Activated CD4-positive, alpha-beta memory T cell treated with anti-CD3 and anti-CD28 coated beads, Interleukin-2, amount 10 ng/mL, durations not matched to agents 7 days and 5 days (primary cell): ENCODE measurements around the gene TSPAN5. TPM values are rescaled to one million over a fixed set of nuclear protein-coding genes. Genes with fewer than 3 reads are reported as not detected.

Experiments
- CTCF ChIA-PET: fragments of 350-600 bp; sonication (Branson Sonifier 250); formaldehyde crosslinking; loops from one replicate; lab custom pipeline; 2021; ENCODE audit warnings: antibody characterized with exemption, inconsistent platforms; lab: Charles Lee
- POLR2A ChIA-PET: fragments of 350-600 bp; sonication (Branson Sonifier 250); formaldehyde crosslinking; loops from one replicate; lab custom pipeline; 2021; ENCODE audit warnings: antibody characterized with exemption; lab: Charles Lee
- DNase-seq: peaks from one replicate; pipeline ENCODE4 v3.0.0-alpha.2; 2020
- H3K27ac Mint-ChIP-seq: one replicate; pipeline ENCODE4 v1.8.0; 2021; ENCODE audit warnings: mild to moderate bottlenecking, mixed read lengths
- H3K27me3 Mint-ChIP-seq: one replicate; pipeline ENCODE4 v1.8.0; 2021; ENCODE audit warnings: mixed read lengths
- H3K36me3 Mint-ChIP-seq: one replicate; pipeline ENCODE4 v1.8.0; 2021; ENCODE audit warnings: low read depth, mixed read lengths
- H3K4me1 Mint-ChIP-seq: one replicate; pipeline ENCODE4 v1.8.0; 2021; ENCODE audit warnings: mixed read lengths
- H3K4me3 Mint-ChIP-seq: one replicate; pipeline ENCODE4 v1.8.0; 2021; ENCODE audit warnings: mild to moderate bottlenecking, mixed read lengths
- H3K9me3 Mint-ChIP-seq: one replicate; pipeline ENCODE4 v1.8.0; 2021; ENCODE audit warnings: mixed read lengths
- total RNA-seq, 2 experiments: library from RNA; stranded (reverse); gene quantifications; one replicate each; pipeline ENCODE4 v1.2.3, GENCODE V29; 2021

The TSPAN5 gene
- total RNA-seq, 2 experiments from 2014 or later: 21.8 to 22.6 TPM

DNA sequence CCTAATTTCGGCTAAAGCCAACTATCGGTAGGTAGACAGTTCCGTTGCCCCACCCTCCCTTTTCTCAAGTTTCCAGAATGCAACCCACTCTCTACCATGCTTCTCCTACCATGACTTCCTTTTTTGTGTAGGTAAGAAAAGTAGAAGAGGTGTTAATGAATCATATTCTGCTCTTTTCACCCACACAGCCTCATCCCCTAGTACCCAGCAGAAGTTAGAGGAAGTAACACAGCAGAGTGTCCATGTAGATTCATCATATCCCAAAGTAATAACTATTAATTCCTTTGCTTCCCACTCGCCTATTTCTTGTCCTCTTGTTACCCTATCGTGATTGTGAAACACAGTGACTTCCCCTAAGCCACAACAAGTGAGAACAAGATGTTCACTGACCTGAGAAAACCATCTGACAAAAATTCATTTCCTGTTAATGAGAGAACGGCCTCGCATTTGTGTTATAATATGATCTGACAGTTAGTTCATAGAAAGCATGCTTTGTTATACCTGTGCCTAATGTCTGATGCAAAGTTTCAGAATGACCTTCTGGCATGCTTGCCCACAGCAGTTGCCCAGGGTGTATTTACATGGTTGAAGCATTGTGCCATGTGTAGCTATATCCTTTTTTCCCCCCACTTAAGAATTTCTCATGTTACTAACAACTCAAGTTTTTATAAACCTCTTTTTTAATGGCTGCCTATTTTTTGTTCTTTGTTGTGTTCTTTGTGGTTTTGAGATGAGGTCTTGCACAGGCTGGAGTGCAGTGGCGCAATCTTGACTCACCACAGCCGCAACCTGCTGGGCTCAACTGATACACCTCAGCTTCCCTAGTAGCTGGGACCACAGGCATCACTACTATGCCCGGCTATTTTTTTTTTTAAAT lies 211.7 kb downstream of the TSPAN5 start:
- peak; percentile 79 for DNase-seq
- Mint-ChIP-seq H3K27ac (peak overlapping the region; percentile 91), H3K9me3 (no peaks in the 10 kb centered on the region), H3K4me1 (peaks cover 43% of the 10 kb centered on the region), H3K4me3 (peak overlapping the region; percentile 40), H3K36me3 (peaks cover 26% of the 10 kb centered on the region), H3K27me3 (no peaks in the 10 kb centered on the region)
- CTCF ChIA-PET: interaction anchor here (0.6 to 2.7 kb wide), 4 partner anchors 11 to 96 kb away, joined by 3 to 11 read pairs (median 3); no protein-coding TSS in a partner anchor
- POLR2A ChIA-PET: interaction anchor here (0.7 to 3.8 kb wide), 5 partner anchors 157 to 548 kb away, joined by 3 to 19 read pairs (median 4); partner anchors contain the start of genes EIF4E, METAP1 and RAP1GDS1

DNA sequence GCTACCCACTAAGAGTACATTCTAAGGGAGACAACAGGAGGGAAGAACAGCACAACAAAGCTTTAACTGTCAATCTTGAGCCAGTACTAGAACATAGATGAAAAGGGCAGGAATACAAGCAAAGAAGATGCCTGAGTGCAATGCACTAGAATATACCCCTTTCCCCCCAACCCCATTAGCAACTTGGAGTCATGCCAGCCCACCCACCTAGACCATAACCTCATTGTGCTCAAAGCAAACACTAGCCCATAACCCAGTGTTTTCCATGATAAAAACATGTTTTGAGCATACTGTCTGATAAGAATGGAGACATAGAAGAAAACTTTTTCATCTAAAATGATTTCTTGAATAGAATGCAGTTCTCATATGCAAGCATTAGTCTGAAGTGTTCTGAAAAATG lies 214.0 kb downstream of the TSPAN5 start:
- Mint-ChIP-seq H3K36me3 (peaks cover 35% of the 10 kb centered on the region), H3K9me3 (no peaks in the 10 kb centered on the region), H3K27me3 (no peaks in the 10 kb centered on the region), H3K27ac (no peak overlapping the region), H3K4me1 (peaks cover 38% of the 10 kb centered on the region), H3K4me3 (no peak overlapping the region)
- ChIA-PET POLR2A (interaction anchor here (0.6 to 3.8 kb wide), 2 partner anchors 46 to 183 kb away, joined by 3 to 19 read pairs; partner anchors contain the start of gene RAP1GDS1), CTCF (no interaction called here)
- DNase-seq: no peak

DNA sequence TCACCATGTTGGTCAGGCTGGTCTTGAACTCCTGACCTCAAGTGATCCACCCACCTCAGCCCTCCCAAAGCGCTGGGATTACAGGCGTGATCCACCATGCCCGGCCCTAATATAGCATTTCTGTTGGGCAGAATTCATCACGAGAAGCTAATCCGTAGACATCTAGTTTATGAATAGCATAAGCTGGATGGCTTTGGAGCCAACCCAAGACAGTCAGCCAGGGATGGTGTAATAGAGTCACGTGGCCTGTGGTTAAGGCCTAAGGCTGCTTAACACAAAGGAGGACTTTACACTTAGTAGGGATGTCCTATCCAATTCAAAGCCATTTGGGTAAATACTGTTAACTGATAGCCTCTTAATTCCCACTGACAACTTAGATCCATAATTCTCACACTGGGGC lies 223.6 kb downstream of the TSPAN5 start:
- Mint-ChIP-seq H3K27ac (no peak overlapping the region), H3K27me3 (no peaks in the 10 kb centered on the region), H3K9me3 (no peaks in the 10 kb centered on the region), H3K4me3 (no peak overlapping the region), H3K36me3 (peaks cover 37% of the 10 kb centered on the region), H3K4me1 (peaks cover 3% of the 10 kb centered on the region)
- ChIA-PET POLR2A (no interaction called here), CTCF (interaction anchor here (0.6 kb wide), 1 partner anchor 205 kb away, joined by 3 read pairs; no protein-coding TSS in a partner anchor)
- DNase-seq: no peak

DNA sequence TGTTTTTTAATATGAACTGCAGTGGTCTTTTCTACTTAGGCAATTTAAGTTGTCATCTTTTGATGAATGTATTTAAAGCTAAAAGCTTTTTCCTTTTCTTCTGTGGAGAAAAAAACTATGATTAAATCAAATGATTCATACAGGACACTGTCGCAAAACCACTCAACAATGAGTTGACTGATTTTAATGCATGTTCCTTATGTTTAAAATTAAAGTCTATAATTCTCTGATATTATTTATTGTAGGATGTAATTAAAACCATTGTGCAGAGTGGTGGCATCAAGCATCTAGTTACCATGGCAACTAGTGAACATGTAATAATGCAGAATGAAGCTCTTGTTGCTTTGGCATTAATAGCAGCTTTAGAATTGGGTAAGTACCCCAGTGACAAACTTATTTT lies 224.7 kb downstream of the TSPAN5 start:
- Mint-ChIP-seq H3K27me3 (no peaks in the 10 kb centered on the region), H3K4me3 (no peak overlapping the region), H3K27ac (no peak overlapping the region), H3K9me3 (no peaks in the 10 kb centered on the region), H3K36me3 (peaks cover 30% of the 10 kb centered on the region), H3K4me1 (no peaks in the 10 kb centered on the region)
- ChIA-PET POLR2A (interaction anchor here (1.0 kb wide), 1 partner anchor 10 kb away, joined by 3 read pairs; no protein-coding TSS in a partner anchor), CTCF (interaction anchor here (0.6 kb wide), 1 partner anchor 33 kb away, joined by 4 read pairs; no protein-coding TSS in a partner anchor)
- DNase-seq: no peak

DNA sequence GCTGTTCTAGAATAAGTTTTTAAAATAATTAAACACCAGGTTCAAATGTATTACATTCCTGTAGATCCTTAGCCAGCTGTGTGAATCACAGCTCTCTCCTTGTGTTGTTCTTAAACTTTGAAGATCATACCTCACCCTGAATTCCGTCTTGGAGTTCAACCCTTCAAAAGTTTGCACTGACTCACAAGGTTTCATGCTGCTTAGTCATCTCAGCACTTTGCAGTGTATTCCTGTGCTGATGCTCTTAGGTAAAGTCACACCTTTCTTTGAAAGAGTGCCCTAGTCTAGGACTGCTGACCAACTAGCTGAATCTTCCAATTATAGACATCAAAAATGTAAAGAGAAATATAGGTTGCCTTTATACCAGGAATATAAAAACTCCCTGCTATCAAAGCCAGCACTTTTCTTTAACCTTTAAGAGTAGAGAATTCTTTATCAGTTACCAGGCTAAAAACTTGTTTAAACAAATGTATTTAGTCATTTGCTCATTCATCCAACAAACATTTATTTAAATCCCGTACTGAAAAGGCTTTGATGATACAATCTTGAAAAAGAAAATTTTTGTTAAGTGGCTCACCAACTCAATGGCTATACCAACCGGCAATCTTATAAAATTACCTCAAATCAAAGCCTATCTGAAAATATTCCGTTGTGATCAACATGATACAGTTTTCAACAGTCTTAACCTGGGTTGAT lies 227.6 kb downstream of the TSPAN5 start:
- CTCF ChIA-PET: interaction anchor here (1.6 kb wide), 1 partner anchor 37 kb away, joined by 3 read pairs; no protein-coding TSS in a partner anchor
- Mint-ChIP-seq H3K27me3 (no peaks in the 10 kb centered on the region), H3K27ac (no peak overlapping the region), H3K9me3 (peaks cover 9% of the 10 kb centered on the region), H3K4me3 (no peak overlapping the region), H3K4me1 (peaks cover 6% of the 10 kb centered on the region), H3K36me3 (peaks cover 28% of the 10 kb centered on the region)
- DNase-seq: no peak
- POLR2A ChIA-PET: no interaction called here

DNA sequence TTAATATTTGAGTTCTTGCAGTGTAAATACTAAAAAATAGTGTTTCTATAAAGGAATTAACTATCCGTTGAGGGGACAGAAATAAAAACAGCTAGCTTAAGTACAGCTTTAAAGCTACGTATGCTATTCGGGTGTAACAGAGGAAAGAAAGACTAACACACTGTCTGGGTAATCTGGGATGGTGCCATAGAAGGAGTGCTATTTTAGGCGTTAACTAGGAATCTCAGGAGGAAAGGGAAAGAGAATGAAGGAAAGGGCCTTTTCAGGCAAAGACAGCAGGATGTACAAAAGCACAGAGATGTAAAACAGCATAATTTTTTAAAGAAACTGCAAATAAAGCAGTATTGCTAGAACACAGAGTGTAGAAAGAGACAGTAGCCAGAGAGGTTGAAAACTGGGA lies 235.4 kb downstream of the TSPAN5 start:
- no peak overlapping the region for H3K27ac Mint-ChIP-seq
- ChIA-PET CTCF (no interaction called here), POLR2A (no interaction called here)
- H3K4me3 Mint-ChIP-seq: no peak overlapping the region
- peaks cover 16% of the 10 kb centered on the region for H3K9me3 Mint-ChIP-seq
- DNase-seq: no peak
- H3K36me3 Mint-ChIP-seq: peaks cover 65% of the 10 kb centered on the region
- no peaks in the 10 kb centered on the region for H3K27me3 Mint-ChIP-seq
- H3K4me1 Mint-ChIP-seq: peaks cover 11% of the 10 kb centered on the region

DNA sequence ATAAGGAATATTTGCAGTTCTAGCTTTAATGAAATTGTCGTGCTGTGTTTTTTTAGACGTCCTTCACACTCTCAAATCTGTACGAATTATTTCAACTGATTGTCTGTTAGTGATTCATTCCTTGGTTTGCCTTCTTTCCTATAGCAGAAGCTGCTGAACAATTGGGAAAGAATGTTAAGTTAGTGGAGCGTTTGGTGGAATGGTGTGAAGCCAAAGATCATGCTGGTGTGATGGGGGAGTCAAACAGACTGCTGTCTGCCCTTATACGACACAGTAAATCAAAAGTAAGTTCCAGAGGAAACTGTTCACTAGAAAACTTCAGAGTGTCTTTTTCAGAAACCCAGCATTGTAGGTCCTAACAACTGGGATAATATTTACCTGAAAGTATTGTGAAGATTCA lies 237.3 kb downstream of the TSPAN5 start:
- H3K27me3 Mint-ChIP-seq: no peaks in the 10 kb centered on the region
- CTCF ChIA-PET: no interaction called here
- no peak for DNase-seq
- H3K27ac Mint-ChIP-seq: no peak overlapping the region
- H3K4me1 Mint-ChIP-seq: peaks cover 7% of the 10 kb centered on the region
- H3K4me3 Mint-ChIP-seq: no peak overlapping the region
- H3K9me3 Mint-ChIP-seq: peaks cover 12% of the 10 kb centered on the region
- POLR2A ChIA-PET: no interaction called here
- H3K36me3 Mint-ChIP-seq: peaks cover 64% of the 10 kb centered on the region
